Measurements from ENCODE around the gene EYS.

EYS gene

DNA sequence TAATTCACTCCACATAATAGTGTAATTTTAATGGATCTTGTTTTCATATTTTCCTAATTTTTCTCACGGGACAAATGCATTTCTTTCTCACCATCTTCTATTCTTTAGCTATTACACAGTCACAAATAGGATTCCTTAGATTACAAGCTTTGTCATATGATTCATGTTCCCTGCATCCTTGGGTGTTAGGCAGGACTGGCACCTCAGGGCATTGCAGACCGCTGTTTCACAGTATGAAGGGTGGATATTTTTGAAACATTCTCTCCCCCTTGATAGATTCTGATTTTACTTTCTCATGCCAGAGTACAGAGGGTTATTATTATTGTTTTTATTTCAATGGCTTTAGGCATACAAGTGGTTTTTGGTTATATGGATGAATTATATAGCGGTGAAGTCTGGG is 1469.0 kb downstream of the EYS start:
- DNase-seq (ENCODE audit: low read depth) = no peak

DNA sequence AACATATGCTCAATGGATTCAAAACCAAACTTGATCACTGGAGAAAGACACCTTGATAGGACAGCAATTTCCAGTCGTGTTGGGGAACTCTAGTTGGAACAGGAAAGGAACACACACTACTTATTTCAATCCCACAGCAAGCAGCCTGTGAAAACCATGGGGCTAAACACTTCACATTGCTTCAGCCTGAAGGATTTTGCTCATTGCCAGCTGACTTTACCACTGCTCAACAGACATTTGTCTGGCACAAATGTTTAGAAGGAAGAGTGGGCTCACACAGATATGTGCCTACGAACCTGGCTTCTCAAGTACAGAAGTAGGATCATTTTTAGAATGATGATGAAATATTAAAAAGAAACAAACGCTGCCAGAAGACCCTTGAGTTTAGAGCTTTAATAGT is 1473.3 kb downstream of the EYS start:
- no peak for DNase-seq (ENCODE audit: low read depth)

DNA sequence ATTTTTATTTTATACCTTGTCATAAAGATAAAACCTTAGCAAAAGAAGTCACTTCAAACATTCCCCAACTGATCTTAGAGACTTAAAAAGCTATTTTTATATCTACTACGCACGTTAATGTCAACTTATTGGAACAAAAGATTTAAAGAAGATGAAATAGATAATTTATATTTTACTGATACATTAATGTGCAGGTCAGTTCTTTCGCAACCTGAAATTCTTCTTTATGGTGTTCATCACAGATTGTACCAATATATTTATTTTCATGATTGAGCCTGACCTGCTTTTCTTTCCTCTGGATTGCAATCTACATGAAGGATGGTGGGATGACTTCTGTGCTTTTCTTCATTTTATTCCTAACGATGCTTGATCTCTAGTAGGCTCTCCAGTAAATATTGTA is 1475.1 kb downstream of the EYS start:
- no peak for DNase-seq (ENCODE audit: low read depth)

DNA sequence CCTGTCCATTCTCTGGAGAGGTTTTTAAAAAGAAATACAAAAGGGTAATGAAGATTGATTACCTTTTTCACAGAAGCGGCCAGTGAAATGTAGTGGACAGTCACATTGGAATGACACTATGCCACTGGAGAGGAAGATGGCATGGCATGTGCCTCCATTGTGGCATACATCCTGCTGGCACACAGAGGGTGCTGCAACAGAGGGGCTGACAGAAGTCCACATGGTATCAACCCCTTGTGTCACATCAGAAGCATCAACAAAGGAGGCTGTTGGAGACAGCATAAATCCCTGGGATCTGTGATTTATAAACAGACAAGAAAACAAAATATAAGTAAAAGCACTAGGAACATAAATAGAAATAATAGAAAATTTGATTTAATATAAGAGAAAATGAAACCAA is 1476.5 kb downstream of the EYS start:
- DNase-seq (ENCODE audit: low read depth) = no peak

DNA sequence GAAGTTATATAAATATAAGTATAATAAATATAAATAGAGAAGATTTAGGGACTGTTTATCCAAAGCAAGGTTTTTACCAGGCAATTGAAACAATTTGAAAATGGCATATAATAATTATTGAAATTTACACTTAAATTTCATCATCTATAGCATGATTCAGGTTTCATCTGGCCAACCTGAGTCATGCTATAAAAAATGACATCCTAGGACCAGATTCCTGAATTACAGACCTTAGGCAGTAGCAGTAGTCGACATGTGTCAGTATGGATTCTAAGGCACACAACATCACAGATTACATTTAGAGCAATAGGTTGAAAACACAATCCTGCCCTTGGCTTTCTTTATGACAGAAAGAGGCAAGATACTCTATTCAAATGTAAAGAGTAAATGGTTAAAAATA is 1479.2 kb downstream of the EYS start:
- no peak for DNase-seq (ENCODE audit: low read depth)

DNA sequence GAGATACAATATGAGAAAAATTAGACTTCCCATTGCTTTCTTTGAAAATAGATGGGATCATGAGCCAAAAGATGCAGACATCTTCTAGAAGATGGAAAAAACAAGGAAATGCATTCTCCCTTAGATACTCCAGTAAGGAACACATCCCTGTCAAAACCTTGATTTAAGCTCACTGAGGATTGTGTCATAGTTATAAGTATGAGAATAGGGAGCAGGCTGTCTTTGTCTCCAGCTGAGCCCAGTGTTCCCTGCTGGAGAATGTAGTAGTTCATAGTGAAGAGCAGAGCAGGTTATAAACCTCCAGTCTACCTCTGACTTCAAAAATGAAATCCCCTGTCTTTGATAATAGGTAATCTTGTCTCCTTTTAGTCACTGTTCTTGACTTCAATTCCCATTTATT is 1481.5 kb downstream of the EYS start:
- DNase-seq (ENCODE audit: low read depth) = no peak

DNA sequence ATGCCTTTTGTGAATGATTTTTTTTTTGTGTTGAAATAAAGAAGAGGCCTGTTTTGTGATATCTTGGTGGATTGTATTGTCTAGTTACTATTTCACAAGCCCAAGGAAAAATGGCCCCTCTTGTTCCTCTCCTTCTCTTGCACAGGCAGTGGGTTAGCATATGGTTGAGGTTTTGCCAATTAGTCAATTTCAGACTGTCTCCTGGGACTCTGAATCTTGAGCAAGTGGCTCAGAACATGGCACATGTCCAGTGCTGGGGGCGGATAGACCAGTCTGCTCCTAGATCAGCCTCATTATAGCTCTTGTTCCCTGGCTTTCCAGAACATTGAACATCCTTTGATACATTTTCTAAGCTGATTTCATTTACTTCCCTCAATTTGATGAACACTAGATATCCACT is 1482.2 kb downstream of the EYS start:
- no peak for DNase-seq (ENCODE audit: low read depth)

DNA sequence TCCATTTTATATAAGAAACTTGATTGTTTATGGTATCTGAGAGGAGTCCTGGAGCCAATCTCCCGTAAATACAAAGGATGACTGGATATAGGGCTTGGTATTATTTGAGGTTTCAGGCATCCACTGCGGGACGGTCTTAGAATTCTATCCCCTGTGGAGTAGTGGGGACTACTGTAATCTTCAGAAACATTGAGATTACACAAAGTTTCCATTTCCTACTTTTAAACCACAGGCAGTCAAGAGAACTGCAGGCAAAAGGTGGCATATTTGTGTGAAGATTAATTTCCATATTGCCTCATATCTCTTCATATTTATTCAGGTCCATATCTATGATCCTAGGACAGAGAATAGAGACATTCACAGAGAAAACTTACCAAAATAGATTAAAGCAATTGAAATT is 1485.2 kb downstream of the EYS start:
- DNase-seq (ENCODE audit: low read depth) = peak; percentile 21

DNA sequence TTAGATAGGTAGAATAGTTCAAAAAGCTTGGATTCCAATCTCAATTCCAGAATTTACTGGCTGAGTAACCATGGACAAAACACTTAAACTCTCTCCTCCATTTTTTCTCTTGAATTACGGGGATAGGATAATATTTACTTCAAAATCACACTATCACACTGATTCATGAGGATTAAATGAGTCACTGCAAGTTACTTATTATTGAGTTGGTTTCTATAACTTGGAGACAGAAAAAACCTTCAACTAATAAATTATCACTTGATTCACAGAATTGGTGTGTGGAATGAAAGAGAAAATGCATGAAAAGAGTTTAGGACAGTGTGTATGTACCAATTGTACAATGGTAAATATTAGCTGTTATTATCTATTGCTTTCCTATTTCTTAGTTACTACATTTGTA is 1486.2 kb downstream of the EYS start:
- DNase-seq (ENCODE audit: low read depth) = peak; percentile 5

DNA sequence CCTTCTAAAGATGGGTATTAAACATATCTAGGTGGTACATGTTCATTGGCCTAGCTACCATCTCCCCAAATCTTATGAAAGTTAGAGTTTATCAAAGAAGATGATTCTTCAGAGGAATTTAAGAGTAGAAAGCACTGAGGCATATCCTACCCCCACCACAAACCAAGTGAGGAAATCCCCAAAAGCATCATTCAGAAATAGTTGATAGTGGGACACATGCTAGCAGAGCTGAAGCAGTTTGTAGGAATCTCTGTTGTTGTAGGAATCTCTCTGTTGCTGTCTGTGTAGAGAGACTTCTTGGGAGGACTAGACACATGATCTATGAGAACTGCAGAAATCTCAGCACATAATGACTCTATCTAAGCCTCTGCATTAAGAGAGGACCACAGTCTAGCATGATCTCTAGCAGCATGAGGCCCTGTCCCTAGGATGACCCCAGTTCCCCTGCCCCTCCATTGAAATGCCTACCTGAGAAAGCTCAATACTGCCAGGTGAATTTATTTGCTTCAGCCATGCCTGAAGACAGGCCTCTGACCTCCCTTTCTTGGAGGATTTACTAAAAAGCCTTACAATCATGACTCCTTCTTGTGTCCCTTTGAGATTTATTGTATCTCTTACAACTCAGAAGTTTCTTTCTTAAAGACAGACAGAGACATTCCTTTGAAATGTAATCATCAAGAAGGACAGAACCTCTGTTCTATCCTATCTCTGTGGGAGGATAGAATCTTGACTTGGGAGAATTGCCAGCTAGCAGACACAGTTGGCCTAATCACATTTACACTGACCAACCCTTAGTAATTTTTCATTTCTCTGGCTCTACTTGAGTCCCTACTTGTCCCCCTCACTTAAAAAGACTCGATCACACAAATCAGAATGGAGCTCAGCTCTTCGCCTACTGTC is 1489.1 kb downstream of the EYS start:
- peak; percentile 48 for DNase-seq (ENCODE audit: low read depth)

DNA sequence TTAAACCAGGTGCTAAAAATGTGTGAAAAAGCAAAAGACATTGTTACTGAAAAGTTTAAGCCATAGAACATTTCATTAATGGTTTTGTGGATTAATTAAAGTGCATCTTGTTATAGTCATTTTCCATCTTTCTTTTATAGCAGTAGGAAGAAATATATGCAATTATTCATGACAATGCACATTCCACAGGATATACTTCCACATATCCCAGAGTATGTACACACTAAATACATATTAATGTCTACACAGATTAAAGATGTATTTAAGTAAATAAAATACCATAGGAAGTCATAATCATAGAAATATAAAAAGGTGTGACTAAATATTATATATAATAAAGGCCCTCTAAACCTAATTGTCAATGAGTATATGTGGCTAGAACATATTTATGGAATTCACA is 1492.7 kb downstream of the EYS start:
- no peak for DNase-seq (ENCODE audit: low read depth)

DNA sequence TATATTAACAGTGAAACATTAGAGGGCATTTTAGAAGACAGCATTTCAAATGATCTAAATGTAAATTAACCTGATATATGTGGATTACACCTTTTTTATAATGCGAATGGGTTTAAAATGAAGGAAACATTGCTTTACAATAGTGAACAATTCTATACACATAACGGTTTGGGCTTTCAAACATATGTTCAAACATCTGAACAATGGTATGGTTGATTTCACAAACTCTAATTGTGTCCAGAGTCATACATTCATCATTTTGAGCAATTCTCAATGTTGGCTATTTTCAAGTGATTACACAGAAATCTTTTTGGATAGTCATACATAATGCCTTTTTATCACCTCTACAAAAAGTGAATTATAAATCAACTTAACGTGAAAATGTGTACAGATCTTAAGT is 1493.3 kb downstream of the EYS start:
- no peak for DNase-seq (ENCODE audit: low read depth)

DNA sequence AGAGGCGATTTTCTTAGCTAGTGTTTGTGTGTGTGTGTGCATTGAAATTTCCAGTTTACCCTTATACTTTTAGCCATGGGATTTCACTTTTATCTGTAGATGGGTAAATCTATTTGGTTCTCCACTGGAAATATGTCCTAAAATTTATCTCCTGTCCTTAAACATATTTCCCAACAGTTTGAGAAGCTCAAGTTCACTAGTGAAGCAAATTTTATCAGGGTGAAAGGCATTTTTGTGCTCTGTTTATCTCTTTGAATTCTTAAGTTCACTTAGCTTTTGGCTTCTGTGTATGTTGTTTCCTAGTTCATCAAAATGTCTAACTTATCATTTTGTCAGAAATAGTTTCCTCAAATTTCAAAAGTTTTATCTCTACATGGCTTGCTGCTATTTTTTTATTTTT is 1509.8 kb downstream of the EYS start:
- DNase-seq (ENCODE audit: low read depth) = no peak

DNA sequence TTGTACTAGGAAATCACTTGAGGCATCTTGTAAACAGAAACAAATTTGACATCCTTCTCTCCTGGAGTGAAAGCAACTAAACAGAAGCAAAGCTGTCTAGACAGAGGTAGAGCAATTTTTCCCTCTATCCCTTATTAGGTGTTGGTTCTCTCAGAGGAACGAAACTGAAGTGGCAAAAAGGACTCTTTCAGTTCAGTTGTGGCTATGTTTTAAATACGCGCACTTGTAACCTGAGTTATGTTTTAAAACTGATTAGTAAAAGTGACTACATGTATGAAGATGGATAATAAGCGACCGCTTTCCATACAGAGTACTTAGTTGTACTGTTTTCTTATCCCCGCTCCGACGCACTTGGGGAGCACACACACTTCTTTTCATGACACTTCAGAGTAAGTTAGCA is 1520.4 kb downstream of the EYS start:
- no peak for DNase-seq (ENCODE audit: low read depth)

DNA sequence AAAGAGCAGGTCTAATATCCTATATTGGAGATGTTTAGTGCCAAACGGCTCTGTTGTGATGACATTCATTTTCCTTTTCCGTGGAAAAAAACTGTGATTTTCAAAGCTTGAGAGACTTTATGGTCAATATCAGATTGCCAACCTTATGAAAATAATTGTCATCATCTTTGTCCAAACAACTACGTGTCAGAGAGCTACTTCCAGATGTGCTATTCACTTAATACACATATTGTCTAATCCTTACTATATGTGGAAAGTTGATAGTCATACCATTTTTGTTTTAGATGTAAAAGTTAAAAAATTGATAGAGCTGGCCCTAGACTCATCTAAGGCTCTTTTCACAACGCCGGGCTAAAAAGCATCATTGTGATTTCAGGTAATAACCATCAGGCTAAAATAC is 1521.4 kb downstream of the EYS start:
- DNase-seq (ENCODE audit: low read depth) = no peak

DNA sequence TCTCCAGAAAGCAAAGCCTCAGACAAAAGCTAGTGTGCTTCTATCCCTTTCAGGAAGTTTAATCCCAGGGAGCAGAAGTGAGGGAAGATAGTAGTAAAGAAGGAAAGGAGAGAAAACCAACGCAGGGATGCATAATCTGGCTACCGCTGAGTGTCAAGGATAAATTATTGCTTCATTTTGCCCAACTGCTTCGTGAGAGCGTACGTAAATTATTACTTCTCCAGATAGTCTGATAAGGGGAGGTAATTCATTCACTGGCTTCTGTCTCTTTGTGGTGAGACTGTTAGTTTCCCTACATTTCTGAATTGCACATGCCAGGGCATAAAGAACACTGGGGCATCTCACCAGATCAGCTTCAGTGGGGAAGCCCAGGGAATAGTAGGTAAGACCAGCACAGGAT is 1531.7 kb downstream of the EYS start:
- DNase-seq (ENCODE audit: low read depth) = no peak

DNA sequence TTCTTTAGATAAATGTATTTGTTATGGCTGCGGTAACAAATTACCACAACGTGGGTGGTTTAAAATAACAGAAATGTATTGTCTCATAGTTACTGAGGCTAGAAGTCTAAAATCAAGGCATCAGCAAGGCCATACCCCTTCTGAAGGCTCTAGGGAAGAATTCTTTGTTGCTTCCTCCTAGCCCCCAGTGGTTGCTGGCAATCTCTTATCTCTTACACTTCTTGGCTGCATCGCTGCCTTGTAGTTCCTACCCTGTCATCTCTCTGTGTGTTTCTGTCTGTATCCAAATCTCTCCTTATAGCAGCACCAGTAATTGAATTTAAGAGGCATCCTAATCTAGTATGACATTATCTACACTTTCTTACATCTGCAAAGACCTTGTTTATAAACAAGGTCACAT is 1536.7 kb downstream of the EYS start:
- no peak for DNase-seq (ENCODE audit: low read depth)

DNA sequence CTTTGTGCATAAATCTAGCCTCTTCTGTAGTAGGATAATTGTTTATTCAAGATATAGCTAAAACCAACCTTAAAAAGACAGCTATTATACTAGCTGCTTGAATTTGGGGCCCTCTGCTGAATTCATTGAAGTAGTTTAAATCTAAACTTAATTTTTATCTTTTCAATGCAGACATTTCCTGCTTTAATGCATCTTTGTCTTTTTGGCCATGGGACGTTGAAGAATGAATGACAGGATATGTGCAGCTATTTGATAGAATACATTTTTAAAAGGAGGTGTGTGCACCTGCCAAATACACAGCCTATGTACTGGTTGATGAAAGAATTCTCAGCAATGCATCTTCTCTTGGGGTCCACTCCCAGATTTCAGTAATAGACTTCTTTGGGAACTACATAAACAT is 1546.5 kb downstream of the EYS start:
- no peak for DNase-seq (ENCODE audit: low read depth)

DNA sequence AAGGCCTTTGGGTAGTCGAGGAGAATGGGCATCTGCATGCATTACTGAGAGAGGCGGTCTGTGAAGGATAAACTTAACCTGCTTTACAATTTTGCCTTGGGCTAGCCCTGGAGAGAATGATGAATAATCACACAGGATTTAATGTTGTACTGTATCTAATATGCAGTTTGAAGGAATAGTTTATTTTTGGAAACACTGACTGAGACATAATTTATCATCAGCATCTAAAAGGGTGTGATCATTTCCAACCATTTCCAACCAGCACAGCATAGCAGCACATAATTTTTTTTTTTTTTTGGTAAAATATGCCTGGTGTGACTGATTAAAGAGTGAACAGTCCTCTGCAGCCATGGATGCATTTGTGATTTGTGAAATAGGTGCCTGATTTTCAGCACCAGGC is 1552.0 kb downstream of the EYS start:
- no peak for DNase-seq (ENCODE audit: low read depth)

DNA sequence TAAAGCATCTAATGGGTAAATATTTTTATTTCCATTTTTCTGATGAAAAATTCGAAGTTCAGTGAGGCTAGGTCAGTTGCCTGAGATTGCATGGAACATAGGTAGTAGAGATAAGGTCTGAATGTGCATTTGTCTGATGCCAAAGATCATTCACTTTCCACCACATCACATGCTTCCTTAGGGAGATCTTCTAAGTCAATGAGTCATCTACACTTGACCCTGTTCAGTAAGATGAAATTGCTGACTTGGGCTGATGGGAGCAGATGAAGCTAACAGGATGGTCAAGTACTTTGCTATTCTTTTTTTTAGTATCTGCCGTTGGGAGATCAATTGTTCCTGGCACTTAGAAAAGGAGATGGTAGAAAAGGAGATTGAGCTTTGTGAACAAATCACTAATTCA is 1560.2 kb downstream of the EYS start:
- no peak for DNase-seq (ENCODE audit: low read depth)

DNA sequence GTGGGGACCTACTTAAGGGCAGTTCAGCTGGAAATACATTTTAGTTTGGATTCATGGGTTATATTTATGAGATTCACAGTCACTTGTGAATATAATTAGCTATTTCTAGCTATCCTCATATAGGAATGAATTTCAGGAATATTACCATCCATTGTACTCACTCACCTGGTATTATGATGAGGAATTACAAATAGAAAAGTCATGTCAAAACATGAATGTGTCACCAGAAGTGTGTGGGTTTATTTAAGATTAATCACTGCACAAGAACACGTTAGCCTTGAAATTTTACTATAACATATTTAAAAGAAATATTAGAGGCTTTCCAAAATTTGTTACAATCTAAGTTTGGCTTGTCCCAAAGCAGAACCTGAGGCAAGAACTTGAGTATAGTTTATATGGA is 1560.9 kb downstream of the EYS start:
- no peak for DNase-seq (ENCODE audit: low read depth)

DNA sequence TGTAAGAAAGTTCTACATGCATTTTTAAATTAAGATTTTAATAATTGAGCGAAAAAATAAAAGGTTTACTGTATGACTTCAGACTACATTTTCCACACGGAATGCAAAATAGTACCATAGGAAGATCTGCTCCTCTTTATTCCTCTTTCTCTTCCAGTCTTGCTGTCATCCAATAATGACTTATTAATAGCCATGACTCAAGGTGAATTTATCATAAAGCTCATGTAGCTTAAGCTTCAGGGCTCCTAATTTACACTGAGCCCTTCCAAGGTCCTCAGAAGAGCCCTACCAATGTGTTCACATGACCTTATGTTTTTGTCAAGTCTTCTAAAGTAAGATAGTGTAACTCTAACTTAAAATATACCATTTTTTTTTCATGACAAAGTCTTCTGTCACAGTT is 1561.4 kb downstream of the EYS start:
- no peak for DNase-seq (ENCODE audit: low read depth)

DNA sequence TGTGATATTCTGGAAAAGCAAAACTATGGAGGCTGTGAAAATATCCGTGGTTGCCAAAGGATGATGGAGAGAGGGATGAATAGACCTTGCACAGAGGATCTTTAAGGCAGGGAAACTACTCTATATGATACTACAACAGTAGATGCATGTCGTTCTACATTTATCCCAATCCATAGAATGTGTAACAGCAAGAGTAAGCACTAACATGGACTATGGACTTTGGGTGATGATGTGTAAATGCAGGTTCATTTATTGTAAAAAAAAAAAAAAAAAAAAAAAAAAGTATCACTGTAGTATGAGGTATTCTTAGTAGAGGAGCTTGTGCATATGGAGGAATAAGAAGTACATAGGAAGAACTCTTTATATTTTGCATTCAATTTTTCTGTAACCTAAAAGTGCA is 1563.9 kb downstream of the EYS start:
- no peak for DNase-seq (ENCODE audit: low read depth)

DNA sequence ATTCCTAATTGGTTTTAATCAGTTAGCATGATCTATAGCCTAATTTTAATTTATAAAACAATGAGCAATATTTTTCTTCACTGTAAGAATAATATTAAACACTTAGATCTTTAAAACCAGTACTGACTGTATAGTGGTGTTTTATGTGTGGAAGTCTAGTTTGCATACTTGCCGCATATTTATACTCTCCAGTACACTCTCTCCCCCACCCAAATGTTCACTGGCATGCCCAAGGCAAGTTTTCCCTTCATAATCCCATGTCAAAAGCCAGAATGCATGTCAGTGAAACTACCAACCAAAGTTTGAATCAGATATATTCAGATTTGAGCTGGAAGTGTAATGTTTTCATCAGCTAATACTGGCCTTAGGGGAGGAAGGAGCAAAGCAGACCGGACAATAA is 1565.3 kb downstream of the EYS start:
- DNase-seq (ENCODE audit: low read depth) = no peak
